Measurements from ENCODE around the gene MPV17L2. TPM values are rescaled to one million over a fixed set of nuclear protein-coding genes. Genes with fewer than 3 reads are reported as not detected.

Gene MPV17L2
- polyA plus RNA-seq, 2 donors = 7.4 to 12.0 TPM

Other genes with a start within 250 kb of the MPV17L2 start
- under 1 TPM; 0.02 TPM for gene KCNN1, start 226.1 kb upstream of the MPV17L2 start, polyA plus RNA-seq
- gene ARRDC2, start 185.0 kb upstream of the MPV17L2 start, polyA plus RNA-seq = 10 to 100 TPM; 10.9 to 24.0 TPM
- gene IL12RB1, start 106.3 kb upstream of the MPV17L2 start, polyA plus RNA-seq = under 1 TPM; 0.40 to 0.51 TPM
- 1 to 10 TPM; 1.5 to 2.5 TPM for gene MAST3, start 95.4 kb upstream of the MPV17L2 start, polyA plus RNA-seq
- 10 to 100 TPM in 1 of 2 donors, 1 to 10 TPM in 1; 8.1 to 10.6 TPM for gene PIK3R2, start 40.1 kb upstream of the MPV17L2 start, polyA plus RNA-seq
- gene IFI30, start 19.4 kb upstream of the MPV17L2 start, polyA plus RNA-seq = 10 to 100 TPM in 1 of 2 donors, 1 to 10 TPM in 1; 9.9 to 29.3 TPM
- 1 to 10 TPM in 1 of 2 donors, under 1 TPM in 1; 0.81 to 1.1 TPM for gene RAB3A, start 10.8 kb downstream of the MPV17L2 start, polyA plus RNA-seq
- under 1 TPM; 0.07 to 0.39 TPM for gene PDE4C, start 33.2 kb downstream of the MPV17L2 start, polyA plus RNA-seq
- 10 to 100 TPM in 1 of 2 donors, under 1 TPM in 1; 0.88 to 12.2 TPM for gene IQCN, start 81.2 kb downstream of the MPV17L2 start, polyA plus RNA-seq
- gene JUND, start 88.4 kb downstream of the MPV17L2 start, polyA plus RNA-seq = 10 to 100 TPM; 57.9 to 84.5 TPM
- 100 to 1,000 TPM in 1 of 2 donors, 10 to 100 TPM in 1; 96.9 to 113 TPM for gene LSM4, start 129.9 kb downstream of the MPV17L2 start, polyA plus RNA-seq
- gene PGPEP1, start 147.4 kb downstream of the MPV17L2 start, polyA plus RNA-seq = 1 to 10 TPM; 1.8 to 1.9 TPM
- 1 to 10 TPM in 1 of 2 donors, under 1 TPM in 1; 0.24 to 2.8 TPM for gene GDF15, start 192.9 kb downstream of the MPV17L2 start, polyA plus RNA-seq
- under 1 TPM; 0.55 to 0.66 TPM for gene LRRC25, start 204.4 kb downstream of the MPV17L2 start, polyA plus RNA-seq
- 10 to 100 TPM; 25.4 to 25.9 TPM for gene SSBP4, start 226.2 kb downstream of the MPV17L2 start, polyA plus RNA-seq
- gene ISYNA1, start 244.9 kb downstream of the MPV17L2 start, polyA plus RNA-seq = 10 to 100 TPM; 17.5 to 42.7 TPM